Measurements from ENCODE around the gene MMP14. TPM values are rescaled to one million over a fixed set of nuclear protein-coding genes. Genes with fewer than 3 reads are reported as not detected.
A peak's percentile ranks its signal among the peaks of the same experiment; 100 is the strongest.

The MMP14 gene
- total and polyA plus RNA-seq, 2 of the 13 experiments (the other 11 are each of a cell fraction or from before 2014, with no cell fraction given) = 5.2 to 9.8 TPM

DNA sequence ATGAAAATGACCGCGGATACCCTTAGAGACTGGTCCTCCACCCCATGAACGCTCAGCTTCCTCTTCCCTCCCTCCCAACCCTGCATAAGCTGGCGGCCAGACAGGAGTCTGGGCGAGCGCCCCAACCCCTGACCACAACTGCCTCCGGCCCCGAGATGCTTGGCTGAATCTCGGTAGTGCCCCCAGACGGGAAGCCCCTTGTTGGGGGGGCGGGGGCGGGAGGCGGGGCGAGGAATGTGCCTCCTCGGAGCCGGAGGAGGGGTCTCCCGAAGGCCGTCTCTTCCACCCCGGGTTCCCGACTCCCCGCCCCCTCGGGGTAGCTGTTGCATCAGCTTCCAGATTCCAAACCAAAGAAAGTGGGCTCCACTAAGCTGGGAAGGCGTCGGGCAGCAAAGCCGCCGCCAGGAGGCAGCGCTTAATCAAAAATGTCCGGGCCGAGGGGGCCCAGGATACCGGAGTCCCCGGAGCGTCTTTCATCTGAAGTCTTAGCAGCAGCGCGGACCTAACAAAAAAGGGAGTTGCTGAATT is 13.8 kb upstream of the MMP14 start (continued):
- TF ChIP-seq KLF15 (CRISPR knock-in tag; IDR thresholded peaks at IDR 0.05; ENCODE audit: borderline replicate concordance) (no peak; the same call in 1 of the 2 replicates), SALL2 (CRISPR knock-in tag; IDR thresholded peaks at IDR 0.05) (no peak), ZNF550 (CRISPR knock-in tag; IDR thresholded peaks at IDR 0.05; ENCODE audit: borderline replicate concordance) (no peak), ADNP (CRISPR knock-in tag; IDR thresholded peaks at IDR 0.05) (no peak), ZNF20 (CRISPR knock-in tag; IDR thresholded peaks at IDR 0.05) (no peak), ZNF317 (CRISPR knock-in tag; IDR thresholded peaks at IDR 0.05) (peak; percentile 55; the same call in 1 of the 2 replicates), ZNF777 (CRISPR knock-in tag; IDR thresholded peaks at IDR 0.05) (peak; percentile 88), ZNF772 (CRISPR knock-in tag; IDR thresholded peaks at IDR 0.05) (peak; percentile 19; the same call in 1 of the 2 replicates), RFX3 (CRISPR knock-in tag; IDR thresholded peaks at IDR 0.05) (no peak; the same call in 1 of the 2 replicates), ZFP37 (CRISPR knock-in tag; IDR thresholded peaks at IDR 0.05; ENCODE audit: borderline replicate concordance) (no peak; the same call in 1 of the 2 replicates), ZNF234 (CRISPR knock-in tag; conservative IDR thresholded peaks at IDR 0.05) (no peak), PCBP2 (optimal IDR thresholded peaks at IDR 0.05; ENCODE audit: low read depth, low read length, poor library complexity, severe bottlenecking) (no peak), SRSF4 (IDR thresholded peaks at IDR 0.05; ENCODE audit: low read depth, low read length, poor library complexity, severe bottlenecking) (no peak)
- TF ChIP-seq, protein P1, sequence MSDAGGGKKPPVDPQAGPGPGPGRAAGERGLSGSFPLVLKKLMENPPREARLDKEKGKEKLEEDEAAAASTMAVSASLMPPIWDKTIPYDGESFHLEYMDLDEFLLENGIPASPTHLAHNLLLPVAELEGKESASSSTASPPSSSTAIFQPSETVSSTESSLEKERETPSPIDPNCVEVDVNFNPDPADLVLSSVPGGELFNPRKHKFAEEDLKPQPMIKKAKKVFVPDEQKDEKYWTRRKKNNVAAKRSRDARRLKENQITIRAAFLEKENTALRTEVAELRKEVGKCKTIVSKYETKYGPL (CRISPR knock-in tag; IDR thresholded peaks at IDR 0.05) = no peak
- TF ChIP-seq, protein P2, sequence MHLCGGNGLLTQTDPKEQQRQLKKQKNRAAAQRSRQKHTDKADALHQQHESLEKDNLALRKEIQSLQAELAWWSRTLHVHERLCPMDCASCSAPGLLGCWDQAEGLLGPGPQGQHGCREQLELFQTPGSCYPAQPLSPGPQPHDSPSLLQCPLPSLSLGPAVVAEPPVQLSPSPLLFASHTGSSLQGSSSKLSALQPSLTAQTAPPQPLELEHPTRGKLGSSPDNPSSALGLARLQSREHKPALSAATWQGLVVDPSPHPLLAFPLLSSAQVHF (CRISPR knock-in tag; IDR thresholded peaks at IDR 0.05) = no peak
- TF ChIP-seq, protein P3, sequence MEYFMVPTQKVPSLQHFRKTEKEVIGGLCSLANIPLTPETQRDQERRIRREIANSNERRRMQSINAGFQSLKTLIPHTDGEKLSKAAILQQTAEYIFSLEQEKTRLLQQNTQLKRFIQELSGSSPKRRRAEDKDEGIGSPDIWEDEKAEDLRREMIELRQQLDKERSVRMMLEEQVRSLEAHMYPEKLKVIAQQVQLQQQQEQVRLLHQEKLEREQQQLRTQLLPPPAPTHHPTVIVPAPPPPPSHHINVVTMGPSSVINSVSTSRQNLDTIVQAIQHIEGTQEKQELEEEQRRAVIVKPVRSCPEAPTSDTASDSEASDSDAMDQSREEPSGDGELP (IDR thresholded peaks at IDR 0.05; ENCODE audit: borderline replicate concordance, low read depth) = 0 out of 2 replicates have a peak, but pooled peaks have one; percentile 30
- TF ChIP-seq, protein P4, sequence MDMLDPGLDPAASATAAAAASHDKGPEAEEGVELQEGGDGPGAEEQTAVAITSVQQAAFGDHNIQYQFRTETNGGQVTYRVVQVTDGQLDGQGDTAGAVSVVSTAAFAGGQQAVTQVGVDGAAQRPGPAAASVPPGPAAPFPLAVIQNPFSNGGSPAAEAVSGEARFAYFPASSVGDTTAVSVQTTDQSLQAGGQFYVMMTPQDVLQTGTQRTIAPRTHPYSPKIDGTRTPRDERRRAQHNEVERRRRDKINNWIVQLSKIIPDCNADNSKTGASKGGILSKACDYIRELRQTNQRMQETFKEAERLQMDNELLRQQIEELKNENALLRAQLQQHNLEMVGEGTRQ (IDR thresholded peaks at IDR 0.05; ENCODE audit: low read depth, low read length) = no peak
- TF ChIP-seq, protein P4 (CRISPR knock-in tag; IDR thresholded peaks at IDR 0.05; ENCODE audit: borderline replicate concordance) = no peak
- TF ChIP-seq, protein P5, sequence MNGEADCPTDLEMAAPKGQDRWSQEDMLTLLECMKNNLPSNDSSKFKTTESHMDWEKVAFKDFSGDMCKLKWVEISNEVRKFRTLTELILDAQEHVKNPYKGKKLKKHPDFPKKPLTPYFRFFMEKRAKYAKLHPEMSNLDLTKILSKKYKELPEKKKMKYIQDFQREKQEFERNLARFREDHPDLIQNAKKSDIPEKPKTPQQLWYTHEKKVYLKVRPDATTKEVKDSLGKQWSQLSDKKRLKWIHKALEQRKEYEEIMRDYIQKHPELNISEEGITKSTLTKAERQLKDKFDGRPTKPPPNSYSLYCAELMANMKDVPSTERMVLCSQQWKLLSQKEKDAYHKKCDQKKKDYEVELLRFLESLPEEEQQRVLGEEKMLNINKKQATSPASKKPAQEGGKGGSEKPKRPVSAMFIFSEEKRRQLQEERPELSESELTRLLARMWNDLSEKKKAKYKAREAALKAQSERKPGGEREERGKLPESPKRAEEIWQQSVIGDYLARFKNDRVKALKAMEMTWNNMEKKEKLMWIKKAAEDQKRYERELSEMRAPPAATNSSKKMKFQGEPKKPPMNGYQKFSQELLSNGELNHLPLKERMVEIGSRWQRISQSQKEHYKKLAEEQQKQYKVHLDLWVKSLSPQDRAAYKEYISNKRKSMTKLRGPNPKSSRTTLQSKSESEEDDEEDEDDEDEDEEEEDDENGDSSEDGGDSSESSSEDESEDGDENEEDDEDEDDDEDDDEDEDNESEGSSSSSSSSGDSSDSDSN (CRISPR knock-in tag; IDR thresholded peaks at IDR 0.05) = peak; percentile 46; the same call in 1 of the 2 replicates
- TF ChIP-seq, protein P6, sequence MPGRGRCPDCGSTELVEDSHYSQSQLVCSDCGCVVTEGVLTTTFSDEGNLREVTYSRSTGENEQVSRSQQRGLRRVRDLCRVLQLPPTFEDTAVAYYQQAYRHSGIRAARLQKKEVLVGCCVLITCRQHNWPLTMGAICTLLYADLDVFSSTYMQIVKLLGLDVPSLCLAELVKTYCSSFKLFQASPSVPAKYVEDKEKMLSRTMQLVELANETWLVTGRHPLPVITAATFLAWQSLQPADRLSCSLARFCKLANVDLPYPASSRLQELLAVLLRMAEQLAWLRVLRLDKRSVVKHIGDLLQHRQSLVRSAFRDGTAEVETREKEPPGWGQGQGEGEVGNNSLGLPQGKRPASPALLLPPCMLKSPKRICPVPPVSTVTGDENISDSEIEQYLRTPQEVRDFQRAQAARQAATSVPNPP (CRISPR knock-in tag; IDR thresholded peaks at IDR 0.05) = peak; percentile 20; the same call in 1 of the 2 replicates
- TF ChIP-seq, protein P7, sequence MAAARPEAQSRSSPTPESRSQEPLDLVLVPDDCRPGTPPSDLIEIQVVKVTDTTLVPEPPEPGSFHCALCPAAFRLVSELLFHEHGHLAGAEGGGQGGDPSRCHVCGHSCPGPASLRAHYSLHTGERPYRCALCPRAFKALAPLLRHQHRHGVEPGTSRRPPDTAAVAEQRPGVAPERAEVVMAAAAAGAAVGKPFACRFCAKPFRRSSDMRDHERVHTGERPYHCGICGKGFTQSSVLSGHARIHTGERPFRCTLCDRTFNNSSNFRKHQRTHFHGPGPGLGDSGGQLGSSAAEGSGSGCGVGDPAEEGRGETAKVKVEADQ (CRISPR knock-in tag; IDR thresholded peaks at IDR 0.05; ENCODE audit: borderline replicate concordance) = no peak
